T1000 (cell line): ENCODE results near the gene PCED1B.
"Not testable (repeated sequence)": the region's sequence is repeated elsewhere in the genome, so short reads cannot be mapped to it uniquely, and the experiment has no call there.

ENCODE experiments used
- DNase-seq: peaks from one replicate; lab custom pipeline; 2025; ENCODE audit warnings: mixed read lengths; lab: John Stamatoyannopoulos, UW

Gene PCED1B

GRCh38 chr12:47272412-47273190 lies 193.2 kb downstream of the PCED1B start:
- no peak for DNase-seq

DNA sequence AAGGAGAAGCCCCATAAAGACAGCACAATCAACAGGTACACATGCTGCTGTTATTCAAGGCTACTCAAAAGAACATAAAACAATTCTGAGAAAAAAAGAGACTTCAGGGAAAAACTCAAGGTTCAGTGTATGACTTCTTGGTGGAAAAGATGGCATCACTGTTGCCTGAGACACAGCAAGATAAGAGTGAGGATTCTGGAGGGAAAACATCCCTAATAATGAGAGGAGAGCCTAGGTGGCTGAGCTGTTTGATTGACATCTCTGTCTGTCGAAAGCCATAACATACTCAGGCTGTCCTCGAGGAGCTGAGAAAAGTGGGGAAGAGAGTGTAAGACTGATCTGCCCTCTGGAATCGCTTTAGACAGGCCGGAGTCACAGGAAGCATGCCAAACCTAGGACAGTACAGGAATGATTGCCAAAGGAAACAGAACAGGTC lies 193.8 kb downstream of the PCED1B start:
- DNase-seq = no peak

DNA sequence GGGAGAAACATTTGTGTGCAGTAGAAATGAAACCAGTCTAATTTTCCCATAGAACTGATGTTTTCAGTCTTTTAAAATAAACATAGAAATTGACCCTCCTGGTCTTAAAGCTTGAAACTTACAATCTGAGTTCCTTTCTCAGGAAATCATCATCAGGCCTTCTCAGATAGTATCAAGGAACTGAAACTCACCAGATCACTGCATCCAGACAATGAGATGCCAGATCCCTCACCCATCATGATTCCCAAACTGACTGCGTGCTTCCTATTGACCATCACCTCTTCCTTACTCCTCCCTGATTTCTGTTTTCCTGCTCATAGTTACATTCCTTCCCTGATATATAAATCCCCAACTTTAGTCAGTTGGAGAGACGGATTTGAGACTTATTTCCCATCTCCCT lies 195.3 kb downstream of the PCED1B start:
- DNase-seq = no peak

DNA sequence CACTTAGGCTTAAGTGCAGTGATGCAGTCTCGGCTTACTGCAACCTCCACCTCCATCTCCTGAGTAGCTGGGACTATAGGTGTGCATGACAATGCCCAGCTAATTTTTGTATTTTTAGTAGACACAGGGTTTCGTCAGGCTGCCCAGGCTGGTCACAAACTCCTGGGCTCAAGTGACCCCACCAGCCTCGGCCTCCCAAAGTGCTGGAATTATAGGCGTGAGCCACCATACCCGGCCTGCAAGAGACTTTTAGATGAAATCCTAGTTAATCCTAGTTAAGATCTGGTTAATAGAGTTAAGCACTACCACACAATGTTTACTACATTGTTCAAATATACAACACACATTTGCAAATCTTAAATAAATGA lies 196.8 kb downstream of the PCED1B start:
- no peak for DNase-seq

- DNase-seq = no peak
These were observed 197.3 kb downstream of the PCED1B start for GRCh38 chr12:47276621-47277309.

GRCh38 chr12:47277972-47278448 lies 198.6 kb downstream of the PCED1B start:
- DNase-seq = no peak

DNA sequence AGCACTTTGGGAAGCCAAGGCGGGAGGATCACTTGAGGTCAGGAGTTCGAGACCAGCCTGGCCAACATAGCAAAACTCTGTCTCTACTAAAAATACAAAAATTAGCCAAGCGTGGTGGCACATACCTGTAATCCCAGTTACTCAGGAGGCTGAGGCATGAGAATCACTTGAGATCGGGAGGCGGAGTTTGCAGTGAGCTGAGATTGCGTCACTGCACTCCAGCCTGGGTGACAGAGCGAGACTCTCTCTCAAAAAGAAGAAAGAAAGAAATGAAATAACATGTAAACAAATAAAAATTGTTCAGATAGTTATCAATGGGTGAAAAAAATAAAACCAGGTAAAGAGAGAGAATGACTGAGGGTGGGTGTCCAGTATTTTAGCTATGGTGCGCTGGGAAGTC lies 200.3 kb downstream of the PCED1B start:
- not testable (repeated sequence) for DNase-seq

DNA sequence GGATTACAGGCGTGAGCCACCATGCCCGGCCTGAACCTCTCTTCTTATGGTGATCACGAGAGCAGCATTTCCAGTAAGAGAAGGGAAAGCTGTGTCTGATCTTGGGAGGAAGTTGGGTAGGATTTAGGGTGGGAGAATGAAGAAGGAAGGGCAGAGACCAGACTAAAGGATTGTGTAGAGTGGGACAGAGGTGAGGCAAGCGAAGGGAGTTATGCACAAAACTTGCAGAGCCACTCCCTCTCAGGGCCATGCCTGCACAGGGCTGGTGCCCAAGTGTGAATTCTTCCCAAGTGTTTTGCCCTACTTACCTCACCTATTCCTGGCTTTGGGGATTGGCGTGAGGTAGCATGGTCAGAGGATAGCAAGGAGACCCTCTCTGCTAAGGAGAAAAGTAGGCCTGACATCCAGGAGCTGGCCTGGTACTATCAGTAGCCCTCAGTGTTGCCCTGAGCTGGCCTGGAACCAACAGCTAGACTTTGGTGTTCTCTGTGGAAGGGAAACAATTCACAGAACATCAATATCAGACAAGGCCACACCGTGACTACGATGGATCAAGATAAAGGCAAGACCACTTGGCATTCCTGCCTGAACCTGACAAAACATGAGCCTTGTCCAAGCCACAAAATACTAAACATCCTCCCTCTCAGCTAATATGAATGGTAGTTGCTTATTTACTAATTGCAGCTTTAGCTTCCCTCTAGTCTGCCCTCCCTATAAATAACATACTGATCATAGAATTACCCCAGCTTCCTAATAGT lies 201.3 kb downstream of the PCED1B start:
- DNase-seq = no peak

DNA sequence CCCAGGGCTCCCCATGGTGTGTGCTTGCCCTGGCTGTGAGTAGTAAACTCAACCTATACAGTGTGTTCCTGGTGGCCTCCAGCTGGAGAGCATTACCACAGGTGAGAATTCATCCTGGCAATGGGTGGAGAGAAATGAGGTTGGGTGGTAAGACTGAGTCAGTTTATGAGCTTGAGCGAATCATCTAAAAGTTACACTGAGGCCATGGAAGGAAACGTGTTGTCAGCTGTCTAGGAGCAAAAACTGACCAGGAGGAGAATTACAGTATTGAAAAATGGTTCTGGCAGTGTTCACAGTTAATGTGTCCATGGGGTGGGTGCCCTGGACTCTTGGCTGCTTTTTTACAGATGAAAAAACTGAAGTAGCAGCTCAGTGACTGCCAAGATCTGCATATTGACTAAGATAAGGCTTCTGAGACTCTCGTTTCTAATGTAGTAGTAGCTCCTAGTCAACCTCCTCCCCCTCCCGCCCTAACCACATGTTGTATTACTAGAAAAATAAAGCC lies 202.3 kb downstream of the PCED1B start:
- DNase-seq = no peak

GRCh38 chr12:47282206-47282605 lies 202.8 kb downstream of the PCED1B start:
- DNase-seq = peak; percentile 37
